Activated CD4-positive, alpha-beta T cell treated with anti-CD3 and anti-CD28 coated beads, Interleukin-2, amount 50 U/mL, for 16 hours (primary cell): ENCODE data around the gene CPLX1.

Experiments used
- DNase-seq: peaks from one replicate; pipeline ENCODE4 v3.0.0-alpha.2; 2020

Gene CPLX1

GRCh38 chr4:854356-854755 is 28.4 kb upstream of the CPLX1 start:
- no peak for DNase-seq

GRCh38 chr4:853416-853781 is 27.5 kb upstream of the CPLX1 start:
- DNase-seq, result no peak

GRCh38 chr4:851701-852430 is 25.9 kb upstream of the CPLX1 start:
- no peak for DNase-seq

GRCh38 chr4:850323-850945 is 24.5 kb upstream of the CPLX1 start:
- DNase-seq, result no peak

- DNase-seq, result no peak
These were observed 23.7 kb upstream of the CPLX1 start for GRCh38 chr4:849478-850175.

- DNase-seq, result no peak
These were observed 23.0 kb upstream of the CPLX1 start for GRCh38 chr4:848803-849477.

- no peak for DNase-seq
These were observed 22.4 kb upstream of the CPLX1 start for GRCh38 chr4:848307-848691.

GRCh38 chr4:845836-846251 is 19.9 kb upstream of the CPLX1 start:
- no peak for DNase-seq

- DNase-seq, result no peak
These were observed 19.4 kb upstream of the CPLX1 start for GRCh38 chr4:845233-845835.

GRCh38 chr4:844752-845232 is 18.9 kb upstream of the CPLX1 start:
- DNase-seq, result no peak

GRCh38 chr4:839675-840443 is 13.9 kb upstream of the CPLX1 start:
- peak; percentile 51 for DNase-seq

- DNase-seq, result no peak
These were observed 11.8 kb upstream of the CPLX1 start for GRCh38 chr4:837772-838171.

- no peak for DNase-seq
These were observed 10.9 kb upstream of the CPLX1 start for GRCh38 chr4:836750-837301.

- no peak for DNase-seq
These were observed 10.1 kb upstream of the CPLX1 start for GRCh38 chr4:836003-836511.

GRCh38 chr4:835148-836002 is 9.4 kb upstream of the CPLX1 start:
- no peak for DNase-seq

- no peak for DNase-seq
These were observed 8.6 kb upstream of the CPLX1 start for GRCh38 chr4:834368-835147.

- no peak for DNase-seq
These were observed 7.9 kb upstream of the CPLX1 start for GRCh38 chr4:833731-834367.

- DNase-seq, result peak; percentile 20
These were observed 7.2 kb upstream of the CPLX1 start for GRCh38 chr4:833156-833555.

- no peak for DNase-seq
These were observed 6.6 kb upstream of the CPLX1 start for GRCh38 chr4:832536-832935.
